ENCODE data around the gene SIAH1.

- TF ChIP-seq ZNF114 (tag by site-specific recombination; IDR thresholded peaks at IDR 0.05) (no peak), ZNF292 (tag by site-specific recombination; IDR thresholded peaks at IDR 0.05; ENCODE audit: borderline replicate concordance, low read depth) (no peak), REST (tag by site-specific recombination; IDR thresholded peaks at IDR 0.05) (no peak), GLI2 (tag by site-specific recombination; IDR thresholded peaks at IDR 0.05; ENCODE audit: borderline replicate concordance, low read depth) (no peak), CTCF (tag by site-specific recombination; IDR thresholded peaks at IDR 0.05) (no peak), KLF8 (tag by site-specific recombination; IDR thresholded peaks at IDR 0.05) (no peak)
Observed at GRCh38 chr16:48361012-48361411, 24.2 kb downstream of the SIAH1 start.
